ENCODE measurements around the gene CEP78.
A peak's percentile ranks its signal among the peaks of the same experiment; 100 is the strongest.

The CEP78 gene

GRCh38 chr9:78288214-78288892 lies 52.5 kb downstream of the CEP78 start:
- DNase-seq (ENCODE audit: low read depth), result no peak

- DNase-seq (ENCODE audit: low read depth), result no peak
These were observed 53.6 kb downstream of the CEP78 start for GRCh38 chr9:78289474-78289873.

- DNase-seq (ENCODE audit: low read depth), result no peak
These were observed 55.5 kb downstream of the CEP78 start for GRCh38 chr9:78291240-78291925.

GRCh38 chr9:78292026-78292425 lies 56.2 kb downstream of the CEP78 start:
- no peak for DNase-seq (ENCODE audit: low read depth)

- no peak for DNase-seq (ENCODE audit: low read depth)
These were observed 57.0 kb downstream of the CEP78 start for GRCh38 chr9:78292716-78293497.

GRCh38 chr9:78294290-78295176 lies 58.7 kb downstream of the CEP78 start:
- no peak for DNase-seq (ENCODE audit: low read depth)

- DNase-seq (ENCODE audit: low read depth), result no peak
These were observed 59.3 kb downstream of the CEP78 start for GRCh38 chr9:78295177-78295575.

- DNase-seq (ENCODE audit: low read depth), result no peak
These were observed 59.9 kb downstream of the CEP78 start for GRCh38 chr9:78295731-78296130.

- DNase-seq (ENCODE audit: low read depth), result no peak
These were observed 60.5 kb downstream of the CEP78 start for GRCh38 chr9:78296201-78296892.

GRCh38 chr9:78296893-78297671 lies 61.2 kb downstream of the CEP78 start, which contains the start of gene PSAT1:
TSS of gene PSAT1 (plus strand) at chr9:78297125. CDS start at chr9:78297211, 86 bp downstream.
- DNase-seq (ENCODE audit: low read depth), result peak; percentile 79

- DNase-seq (ENCODE audit: low read depth), result no peak
These were observed 61.7 kb downstream of the CEP78 start for GRCh38 chr9:78297672-78297961.

GRCh38 chr9:78298046-78298765 lies 62.3 kb downstream of the CEP78 start:
- no peak for DNase-seq (ENCODE audit: low read depth)

GRCh38 chr9:78300209-78300608 lies 64.3 kb downstream of the CEP78 start:
- no peak for DNase-seq (ENCODE audit: low read depth)

GRCh38 chr9:78301466-78301865 lies 65.6 kb downstream of the CEP78 start:
- no peak for DNase-seq (ENCODE audit: low read depth)

GRCh38 chr9:78303377-78304062 lies 67.6 kb downstream of the CEP78 start:
- no peak for DNase-seq (ENCODE audit: low read depth)

GRCh38 chr9:78304357-78304756 lies 68.5 kb downstream of the CEP78 start:
- DNase-seq (ENCODE audit: low read depth), result no peak

GRCh38 chr9:78306222-78307076 lies 70.6 kb downstream of the CEP78 start:
- no peak for DNase-seq (ENCODE audit: low read depth)

GRCh38 chr9:78307360-78307759 lies 71.5 kb downstream of the CEP78 start:
- DNase-seq (ENCODE audit: low read depth), result no peak

Measured in activated gamma-delta T cell treated with anti-CD3 and anti-CD28 coated beads, Interleukin-2, amount 50 U/mL, for 16 hours (primary cell).